Measurements from ENCODE around the gene NOTCH4. TPM values are rescaled to one million over a fixed set of nuclear protein-coding genes. Genes with fewer than 3 reads are reported as not detected.
A peak's percentile ranks its signal among the peaks of the same experiment; 100 is the strongest.

Gene NOTCH4
- total and polyA plus RNA-seq, 2 of the 4 experiments (the other 2 are of a cell fraction): 0.96 to 1.3 TPM

DNA sequence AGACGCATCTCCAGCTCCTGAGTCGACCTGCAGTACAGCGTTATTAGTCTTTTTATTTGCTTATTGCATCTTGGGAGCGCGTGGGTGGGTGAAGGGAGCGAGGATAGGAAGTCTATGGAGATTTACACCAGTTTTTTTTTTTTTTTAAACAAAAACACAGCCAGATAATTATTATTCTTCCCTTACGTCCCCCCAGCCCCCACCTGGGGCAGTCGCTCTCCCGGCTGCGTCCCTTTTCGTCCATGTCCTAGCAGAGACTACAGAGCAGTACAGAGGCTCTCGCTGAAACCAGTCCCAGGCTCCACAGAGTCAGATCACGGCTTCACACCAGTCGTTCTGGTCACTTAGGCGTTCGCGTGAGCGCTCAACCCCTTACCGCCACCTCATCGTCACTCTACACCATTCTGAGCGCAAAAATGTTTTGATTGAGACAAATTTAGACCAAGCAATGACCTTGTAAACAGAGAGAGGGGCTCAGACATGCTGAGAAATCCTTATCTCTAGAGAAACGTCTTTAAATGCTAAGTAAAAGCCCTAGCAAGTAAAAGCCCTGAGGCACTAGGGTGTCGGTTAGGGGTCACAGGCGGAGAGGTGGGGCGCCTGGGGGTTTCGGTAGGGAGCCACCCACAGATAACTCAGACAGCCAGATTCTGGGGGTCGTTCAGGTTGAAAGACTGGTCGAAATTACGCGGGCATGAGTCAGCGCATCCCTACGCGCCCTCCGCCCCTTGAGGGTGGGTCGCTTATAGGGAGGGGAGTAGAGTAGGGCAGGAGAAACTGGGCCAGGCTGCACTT, 70.9 kb downstream of the NOTCH4 start:
- peaks cover 2% of the 10 kb centered on the region; the same call in 1 of the 2 replicates for H3K9me3 ChIP-seq (ENCODE audit: control insufficient read depth, insufficient read depth, low read length)
- peak overlapping the region; percentile 98 for H2AK9ac ChIP-seq (replicated peaks; ENCODE audit: low read depth, low read length, poor library complexity)
- DNase-seq (peak; percentile 41), ATAC-seq (ENCODE audit: low read depth) (peak; percentile 33)
- no TSS peak for BruUV-seq (replicated peaks)
- H3K18ac ChIP-seq (ENCODE audit: low read depth, low read length): peak overlapping the region; percentile 46
- H2BK15ac ChIP-seq (ENCODE audit: low read depth, low read length): peak overlapping the region; percentile 59; the same call in 2 of the 3 replicates
- H2BK5ac ChIP-seq (ENCODE audit: low read depth, low read length, poor library complexity, severe bottlenecking): peak overlapping the region; percentile 81
- H3K79me1 ChIP-seq (ENCODE audit: low read depth in 1 of 2, low read length in 2 of 2): peaks cover 6 to 34% of the 10 kb centered on the region in 2 experiments
- H3K14ac ChIP-seq (replicated peaks; ENCODE audit: low read depth, low read length): peak overlapping the region; percentile 68
- ChIA-PET POLR2A (ENCODE audit: unreplicated experiment) (interaction anchor here (0.7 kb wide), 1 partner anchor 17 kb away, joined by 6 read pairs; no protein-coding TSS in a partner anchor), CTCF (no interaction called here)
- peak overlapping the region; percentile 61 for H2BK20ac ChIP-seq (ENCODE audit: low read depth, low read length)
- peak overlapping the region; percentile 80 for H2AK5ac ChIP-seq (ENCODE audit: low read depth, low read length)
- peak overlapping the region; percentile 58 for H3K56ac ChIP-seq (ENCODE audit: extremely low read depth, insufficient read depth, low read length)
- H4K8ac ChIP-seq (ENCODE audit: low read depth in 2 of 2, low read length in 2 of 2): peak overlapping the region; percentile 75 to 96
- peak overlapping the region; percentile 76 for H3K4me2 ChIP-seq (ENCODE audit: low read depth, low read length)
- H3K4me1 ChIP-seq (ENCODE audit: control insufficient read depth, insufficient read depth, low read length): peaks cover 23% of the 10 kb centered on the region
- H3K27me3 ChIP-seq (ENCODE audit: control insufficient read depth, insufficient read depth, low read length): peaks cover 6% of the 10 kb centered on the region; the same call in 1 of the 2 replicates
- 0 out of 2 replicates have a peak, but pooled peaks cover 4% of the 10 kb centered on the region for H3K9me1 ChIP-seq (ENCODE audit: insufficient read depth, low read length)
- H3K4me3 ChIP-seq (ENCODE audit: insufficient read depth, low read depth, low read length): peak overlapping the region; percentile 67
- intact Hi-C loops (cut with micrococcal nuclease) (loop anchor here (2.0 to 10.0 kb wide), 3 partner anchors 24 to 251 kb away; partner anchors contain the start of genes AGPAT1 and ZBTB12), dilution Hi-C loops (cut with HindIII; ENCODE audit: low sequenced_read_pairs, unreplicated experiment) (no loop called here), in situ Hi-C loops (cut with MboI; ENCODE audit: low sequenced_read_pairs) (no loop called here)
- peak overlapping the region; percentile 87 for H4K5ac ChIP-seq (ENCODE audit: low read depth, low read length)
- H3K23ac ChIP-seq (ENCODE audit: low read depth, low read length): peak overlapping the region; percentile 96
- peak overlapping the region; percentile 84 for H3K27ac ChIP-seq (ENCODE audit: insufficient read depth, low read length)
- peak overlapping the region; percentile 78 for H2BK120ac ChIP-seq (ENCODE audit: low read depth, low read length)
- peak overlapping the region; percentile 73 for H4K91ac ChIP-seq (ENCODE audit: insufficient read depth, low read depth, low read length)
- peak overlapping the region; percentile 70 for H3K9ac ChIP-seq (ENCODE audit: low read depth, low read length)
- WGBS, 2 experiments (ENCODE audit: extremely low coverage in 2 of 2, insufficient read length in 1 of 2): 24% methylated on average over 3 of the region's 35 CpGs; no CpG with 5 or more reads in 1 of the 2 experiments
- peaks cover 11% of the 10 kb centered on the region for H3K36me3 ChIP-seq (ENCODE audit: control insufficient read depth, insufficient read depth, low read length)
- H4K20me1 ChIP-seq (ENCODE audit: insufficient read depth, low read length): no peaks in the 10 kb centered on the region
- H3K4ac ChIP-seq (ENCODE audit: low read depth, low read length): peak overlapping the region; percentile 84
- H2AFZ ChIP-seq (replicated peaks; ENCODE audit: low read length, poor library complexity): peak overlapping the region; percentile 96
- TF ChIP-seq, protein P1, sequence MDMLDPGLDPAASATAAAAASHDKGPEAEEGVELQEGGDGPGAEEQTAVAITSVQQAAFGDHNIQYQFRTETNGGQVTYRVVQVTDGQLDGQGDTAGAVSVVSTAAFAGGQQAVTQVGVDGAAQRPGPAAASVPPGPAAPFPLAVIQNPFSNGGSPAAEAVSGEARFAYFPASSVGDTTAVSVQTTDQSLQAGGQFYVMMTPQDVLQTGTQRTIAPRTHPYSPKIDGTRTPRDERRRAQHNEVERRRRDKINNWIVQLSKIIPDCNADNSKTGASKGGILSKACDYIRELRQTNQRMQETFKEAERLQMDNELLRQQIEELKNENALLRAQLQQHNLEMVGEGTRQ (IDR thresholded peaks at IDR 0.05; ENCODE audit: low read depth, low read length): no peak
- TF ChIP-seq NFE2L2 (IDR thresholded peaks at IDR 0.05; ENCODE audit: low read depth, low read length) (0 out of 2 replicates have a peak, but pooled peaks have one; percentile 20), MXI1 (IDR thresholded peaks at IDR 0.05; ENCODE audit: borderline replicate concordance, low read depth, low read length) (no peak), MAZ (IDR thresholded peaks at IDR 0.05; ENCODE audit: borderline replicate concordance, low read depth, low read length) (peak; percentile 5; the same call in 1 of the 2 replicates), RAD21 (IDR thresholded peaks at IDR 0.05; ENCODE audit: low read length) (no peak), CHD1 (IDR thresholded peaks at IDR 0.05; ENCODE audit: low read depth, low read length) (no peak), FOS (IDR thresholded peaks at IDR 0.05; ENCODE audit: low read depth, low read length) (peak; percentile 42; the same call in 1 of the 2 replicates), MAFK (IDR thresholded peaks at IDR 0.05; ENCODE audit: low read depth, low read length) (no peak), SMC3 (IDR thresholded peaks at IDR 0.05; ENCODE audit: low read depth, low read length) (no peak), POLR2A (IDR thresholded peaks at IDR 0.05; ENCODE audit: low read depth, low read length) (peak; percentile 3; the same call in 1 of the 2 replicates), CEBPB (IDR thresholded peaks at IDR 0.05; ENCODE audit: low read depth, low read length) (no peak), RCOR1 (IDR thresholded peaks at IDR 0.05; ENCODE audit: insufficient replicate concordance, low read length) (no peak), BHLHE40 (IDR thresholded peaks at IDR 0.05; ENCODE audit: low read depth, low read length) (peak; percentile 61), RFX5 (IDR thresholded peaks at IDR 0.05; ENCODE audit: low read depth, low read length) (no peak)
- TF ChIP-seq, protein P2, sequence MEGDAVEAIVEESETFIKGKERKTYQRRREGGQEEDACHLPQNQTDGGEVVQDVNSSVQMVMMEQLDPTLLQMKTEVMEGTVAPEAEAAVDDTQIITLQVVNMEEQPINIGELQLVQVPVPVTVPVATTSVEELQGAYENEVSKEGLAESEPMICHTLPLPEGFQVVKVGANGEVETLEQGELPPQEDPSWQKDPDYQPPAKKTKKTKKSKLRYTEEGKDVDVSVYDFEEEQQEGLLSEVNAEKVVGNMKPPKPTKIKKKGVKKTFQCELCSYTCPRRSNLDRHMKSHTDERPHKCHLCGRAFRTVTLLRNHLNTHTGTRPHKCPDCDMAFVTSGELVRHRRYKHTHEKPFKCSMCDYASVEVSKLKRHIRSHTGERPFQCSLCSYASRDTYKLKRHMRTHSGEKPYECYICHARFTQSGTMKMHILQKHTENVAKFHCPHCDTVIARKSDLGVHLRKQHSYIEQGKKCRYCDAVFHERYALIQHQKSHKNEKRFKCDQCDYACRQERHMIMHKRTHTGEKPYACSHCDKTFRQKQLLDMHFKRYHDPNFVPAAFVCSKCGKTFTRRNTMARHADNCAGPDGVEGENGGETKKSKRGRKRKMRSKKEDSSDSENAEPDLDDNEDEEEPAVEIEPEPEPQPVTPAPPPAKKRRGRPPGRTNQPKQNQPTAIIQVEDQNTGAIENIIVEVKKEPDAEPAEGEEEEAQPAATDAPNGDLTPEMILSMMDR (conservative IDR thresholded peaks at IDR 0.05; ENCODE audit: low read depth, low read length): no peak
